Measurements from ENCODE around the gene ZNF507.

ZNF507 gene

GRCh38 chr19:32404933-32405430 lies 59.6 kb downstream of the ZNF507 start:
- Histone ChIP-seq H3K4me1 (ENCODE audit: control insufficient read depth, insufficient read depth, low read length) (peaks cover 26% of the 10 kb centered on the region), H3K36me3 (ENCODE audit: insufficient read depth, low read length) (peaks cover 23% of the 10 kb centered on the region), H3K9me3 (replicated peaks; ENCODE audit: low read length) (no peaks in the 10 kb centered on the region), H3K4me2 (ENCODE audit: low read length) (peak overlapping the region; percentile 91), H3K27me3 (ENCODE audit: control insufficient read depth, insufficient read depth, low read length) (no peaks in the 10 kb centered on the region), H3K4me3 (ENCODE audit: low read length) (peak overlapping the region; percentile 97), H3K9ac (ENCODE audit: low read depth, low read length) (peak overlapping the region; percentile 100)

- peak within 1 kb of the TSS; percentile 97 for H3K4me3 ChIP-seq (ENCODE audit: low read length)
- peaks cover 26% of the 10 kb centered on the region for H3K36me3 ChIP-seq (ENCODE audit: insufficient read depth, low read length)
- no peaks in the 10 kb centered on the region for H3K9me3 ChIP-seq (replicated peaks; ENCODE audit: low read length)
- no peaks in the 10 kb centered on the region for H3K27me3 ChIP-seq (ENCODE audit: control insufficient read depth, insufficient read depth, low read length)
- H3K4me1 ChIP-seq (ENCODE audit: control insufficient read depth, insufficient read depth, low read length), result peaks cover 26% of the 10 kb centered on the region
- peak within 1 kb of the TSS; percentile 100 for H3K9ac ChIP-seq (ENCODE audit: low read depth, low read length)
- H3K4me2 ChIP-seq (ENCODE audit: low read length), result peak within 1 kb of the TSS; percentile 91
These were observed 60.2 kb downstream of the ZNF507 start, which contains the start of gene DPY19L3 for GRCh38 chr19:32405431-32406160. Gene DPY19L3 (plus strand): TSS chr19:32405770. CDS start chr19:32408254, 2,484 bp downstream.

- Histone ChIP-seq H3K4me1 (ENCODE audit: control insufficient read depth, insufficient read depth, low read length) (peaks cover 26% of the 10 kb centered on the region), H3K36me3 (ENCODE audit: insufficient read depth, low read length) (peaks cover 33% of the 10 kb centered on the region), H3K9me3 (replicated peaks; ENCODE audit: low read length) (no peaks in the 10 kb centered on the region), H3K4me3 (ENCODE audit: low read length) (peak overlapping the region; percentile 97), H3K9ac (ENCODE audit: low read depth, low read length) (peak overlapping the region; percentile 100), H3K4me2 (ENCODE audit: low read length) (peak overlapping the region; percentile 91), H3K27me3 (ENCODE audit: control insufficient read depth, insufficient read depth, low read length) (no peaks in the 10 kb centered on the region)
These were observed 61.0 kb downstream of the ZNF507 start for GRCh38 chr19:32406161-32407003.

GRCh38 chr19:32407004-32407992 lies 61.9 kb downstream of the ZNF507 start:
- Histone ChIP-seq H3K4me3 (ENCODE audit: low read length) (peak overlapping the region; percentile 97), H3K4me1 (ENCODE audit: control insufficient read depth, insufficient read depth, low read length) (peaks cover 26% of the 10 kb centered on the region), H3K9me3 (replicated peaks; ENCODE audit: low read length) (no peaks in the 10 kb centered on the region), H3K36me3 (ENCODE audit: insufficient read depth, low read length) (peaks cover 40% of the 10 kb centered on the region), H3K9ac (ENCODE audit: low read depth, low read length) (peak overlapping the region; percentile 100), H3K4me2 (ENCODE audit: low read length) (peak overlapping the region; percentile 91), H3K27me3 (ENCODE audit: control insufficient read depth, insufficient read depth, low read length) (no peaks in the 10 kb centered on the region)

- Histone ChIP-seq H3K9me3 (replicated peaks; ENCODE audit: low read length) (no peaks in the 10 kb centered on the region), H3K4me1 (ENCODE audit: control insufficient read depth, insufficient read depth, low read length) (no peaks in the 10 kb centered on the region), H3K4me3 (ENCODE audit: low read length) (no peak overlapping the region), H3K9ac (ENCODE audit: low read depth, low read length) (no peak overlapping the region), H3K27me3 (ENCODE audit: control insufficient read depth, insufficient read depth, low read length) (no peaks in the 10 kb centered on the region), H3K36me3 (ENCODE audit: insufficient read depth, low read length) (peaks cover 31% of the 10 kb centered on the region), H3K4me2 (ENCODE audit: low read length) (no peak overlapping the region)
These were observed 69.8 kb downstream of the ZNF507 start for GRCh38 chr19:32415246-32415645.

- H3K27me3 ChIP-seq (ENCODE audit: control insufficient read depth, insufficient read depth, low read length), result no peaks in the 10 kb centered on the region
- no peak overlapping the region for H3K4me3 ChIP-seq (ENCODE audit: low read length)
- H3K36me3 ChIP-seq (ENCODE audit: insufficient read depth, low read length), result peaks cover 30% of the 10 kb centered on the region
- H3K4me2 ChIP-seq (ENCODE audit: low read length), result no peak overlapping the region
- no peaks in the 10 kb centered on the region for H3K9me3 ChIP-seq (replicated peaks; ENCODE audit: low read length)
- H3K4me1 ChIP-seq (ENCODE audit: control insufficient read depth, insufficient read depth, low read length), result no peaks in the 10 kb centered on the region
- no peak overlapping the region for H3K9ac ChIP-seq (ENCODE audit: low read depth, low read length)
These were observed 70.3 kb downstream of the ZNF507 start for GRCh38 chr19:32415669-32416068.

- no peaks in the 10 kb centered on the region for H3K4me1 ChIP-seq (ENCODE audit: control insufficient read depth, insufficient read depth, low read length)
- no peak overlapping the region for H3K9ac ChIP-seq (ENCODE audit: low read depth, low read length)
- H3K36me3 ChIP-seq (ENCODE audit: insufficient read depth, low read length), result peaks cover 24% of the 10 kb centered on the region
- no peaks in the 10 kb centered on the region for H3K27me3 ChIP-seq (ENCODE audit: control insufficient read depth, insufficient read depth, low read length)
- H3K4me3 ChIP-seq (ENCODE audit: low read length), result no peak overlapping the region
- H3K9me3 ChIP-seq (replicated peaks; ENCODE audit: low read length), result no peaks in the 10 kb centered on the region
- no peak overlapping the region for H3K4me2 ChIP-seq (ENCODE audit: low read length)
These were observed 71.5 kb downstream of the ZNF507 start for GRCh38 chr19:32416749-32417456.

- H3K4me1 ChIP-seq (ENCODE audit: control insufficient read depth, insufficient read depth, low read length), result no peaks in the 10 kb centered on the region
- H3K4me3 ChIP-seq (ENCODE audit: low read length), result no peak overlapping the region
- H3K9ac ChIP-seq (ENCODE audit: low read depth, low read length), result no peak overlapping the region
- no peak overlapping the region for H3K4me2 ChIP-seq (ENCODE audit: low read length)
- no peaks in the 10 kb centered on the region for H3K27me3 ChIP-seq (ENCODE audit: control insufficient read depth, insufficient read depth, low read length)
- H3K36me3 ChIP-seq (ENCODE audit: insufficient read depth, low read length), result peaks cover 26% of the 10 kb centered on the region
- H3K9me3 ChIP-seq (replicated peaks; ENCODE audit: low read length), result no peaks in the 10 kb centered on the region
These were observed 72.7 kb downstream of the ZNF507 start for GRCh38 chr19:32418155-32418554.

- no peaks in the 10 kb centered on the region for H3K4me1 ChIP-seq (ENCODE audit: control insufficient read depth, insufficient read depth, low read length)
- H3K27me3 ChIP-seq (ENCODE audit: control insufficient read depth, insufficient read depth, low read length), result no peaks in the 10 kb centered on the region
- H3K9me3 ChIP-seq (replicated peaks; ENCODE audit: low read length), result no peaks in the 10 kb centered on the region
- H3K4me3 ChIP-seq (ENCODE audit: low read length), result no peak overlapping the region
- H3K36me3 ChIP-seq (ENCODE audit: insufficient read depth, low read length), result peaks cover 15% of the 10 kb centered on the region
- no peak overlapping the region for H3K9ac ChIP-seq (ENCODE audit: low read depth, low read length)
- H3K4me2 ChIP-seq (ENCODE audit: low read length), result no peak overlapping the region
These were observed 76.4 kb downstream of the ZNF507 start for GRCh38 chr19:32421589-32422361.

GRCh38 chr19:32422435-32422834 lies 77.0 kb downstream of the ZNF507 start:
- H3K4me1 ChIP-seq (ENCODE audit: control insufficient read depth, insufficient read depth, low read length), result no peaks in the 10 kb centered on the region
- peaks cover 14% of the 10 kb centered on the region for H3K36me3 ChIP-seq (ENCODE audit: insufficient read depth, low read length)
- no peak overlapping the region for H3K4me2 ChIP-seq (ENCODE audit: low read length)
- no peak overlapping the region for H3K4me3 ChIP-seq (ENCODE audit: low read length)
- no peak overlapping the region for H3K9ac ChIP-seq (ENCODE audit: low read depth, low read length)
- H3K9me3 ChIP-seq (replicated peaks; ENCODE audit: low read length), result no peaks in the 10 kb centered on the region
- no peaks in the 10 kb centered on the region for H3K27me3 ChIP-seq (ENCODE audit: control insufficient read depth, insufficient read depth, low read length)

Measured in skeletal muscle satellite cell (primary cell).